Endothelial cell of umbilical vein (primary cell): Measurements from ENCODE around the gene ENTREP1. TPM values are rescaled to one million over a fixed set of nuclear protein-coding genes. Genes with fewer than 3 reads are reported as not detected.

Source experiments
- BruUV-seq: library from RNA; stranded (reverse); fragments of 400-500 nt; replicated peaks from 2 replicates; lab custom pipeline; 2021; lab: Mats Ljungman, UMichigan
- CTCF ChIA-PET: fragments of 300-600, 350-600 bp; sonication (Branson Sonifier 250); formaldehyde crosslinking; loops from one replicate; lab custom pipeline; 2021; ENCODE audit warnings: antibody characterized with exemption, inconsistent platforms; lab: Charles Lee
- POLR2A ChIA-PET: fragments of 300-600, 350-600 bp; sonication (Branson Sonifier 250); formaldehyde crosslinking; loops from one replicate; lab custom pipeline; 2021; ENCODE audit warnings: antibody characterized with exemption, inconsistent platforms; lab: Charles Lee
- DNase-seq: peaks from one replicate; pipeline ENCODE4 v3.0.0-alpha.2; 2011; ENCODE audit warnings: low read depth, low spot score
- FAIRE-seq: peaks from 2 replicates; lab custom pipeline; 2011; peaks lifted over from hg19 to GRCh38; lab: Jason Lieb, UNC
- H2AFZ ChIP-seq: 2 replicates; pipeline ENCODE4 v1.6.0; 2012; ENCODE audit warnings: low read depth, low read length, control low read depth, inconsistent platforms
- H3K27ac ChIP-seq: 2 replicates; pipeline ENCODE4 v1.5.1; 2011; ENCODE audit warnings: low read depth, mild to moderate bottlenecking, control low read depth, low read length, moderate library complexity; ENCODE audit not compliant: insufficient read depth
- H3K27me3 ChIP-seq, 2 experiments: 2 replicates each; pipeline versions ENCODE4 v1.6.0 to v1.6.1; 2011; ENCODE audit warnings: low read length in 2 of 2, mixed read lengths in 1 of 2; ENCODE audit not compliant: control insufficient read depth in 2 of 2, insufficient read depth in 2 of 2
- H3K36me3 ChIP-seq, 2 experiments: 2 replicates in 1 of 2; 3 replicates in 1 of 2; pipeline ENCODE4 v1.5.1; 2011; ENCODE audit warnings: low read length in 2 of 2, mild to moderate bottlenecking in 1 of 2, moderate library complexity in 1 of 2; ENCODE audit not compliant: control insufficient read depth in 2 of 2, insufficient read depth in 2 of 2; ENCODE audit errors: extremely low read depth in 1 of 2
- H3K4me1 ChIP-seq: 3 replicates; pipeline ENCODE4 v1.5.1; 2011; ENCODE audit warnings: mild to moderate bottlenecking, low read length; ENCODE audit not compliant: control insufficient read depth, insufficient read depth; ENCODE audit errors: extremely low read depth
- H3K4me2 ChIP-seq: 2 replicates; pipeline ENCODE4 v1.6.1; 2011; ENCODE audit warnings: low read length, control low read depth, mixed read lengths; ENCODE audit not compliant: insufficient read depth
- H3K4me3 ChIP-seq, 3 experiments: fragments of 200-600 bp in 1 of 3; sonication (generic), shearing (Covaris generic) in 1 of 3; replicated peaks in 1 of 3; 2 replicates each; pipeline ENCODE4 v1.5.1; 2011 to 2016; ENCODE audit warnings: control low read depth in 3 of 3, low read length in 3 of 3, mild to moderate bottlenecking in 2 of 3, inconsistent platforms in 1 of 3, low read depth in 1 of 3, moderate library complexity in 1 of 3; ENCODE audit not compliant: insufficient read depth in 1 of 3
- H3K79me2 ChIP-seq: 2 replicates; pipeline ENCODE4 v1.6.0; 2012; ENCODE audit warnings: low read length, inconsistent platforms; ENCODE audit not compliant: control insufficient read depth, insufficient read depth
- H3K9ac ChIP-seq: replicated peaks from 2 replicates; pipeline ENCODE3; 2011; ENCODE audit warnings: low read length, control low read depth; ENCODE audit not compliant: insufficient read depth; ENCODE audit errors: extremely low read depth
- H3K9me1 ChIP-seq: replicated peaks from 3 replicates; pipeline ENCODE4 v1.6.0; 2011; ENCODE audit warnings: mild to moderate bottlenecking, low read length; ENCODE audit not compliant: control insufficient read depth, insufficient read depth; ENCODE audit errors: extremely low read depth
- H3K9me3 ChIP-seq: replicated peaks from 2 replicates; pipeline ENCODE4 v1.5.1; 2012; ENCODE audit warnings: low read length, inconsistent platforms; ENCODE audit not compliant: control insufficient read depth, insufficient read depth
- H4K20me1 ChIP-seq: replicated peaks from 2 replicates; pipeline ENCODE3; 2011; ENCODE audit warnings: mild to moderate bottlenecking, low read length; ENCODE audit not compliant: control insufficient read depth, insufficient read depth; ENCODE audit errors: extremely low read depth
- CTCF ChIP-seq, 2 donors: IDR thresholded peaks; 1 replicate in 1 of 2; 2 replicates in 1 of 2; pipeline ENCODE4 v1.5.1; 2011; ENCODE audit warnings: low read length in 2 of 2, mild to moderate bottlenecking in 2 of 2, moderate library complexity in 2 of 2, control low read depth in 1 of 2, inconsistent platforms in 1 of 2, low read depth in 1 of 2; ENCODE audit not compliant: insufficient read depth in 1 of 2; ENCODE audit errors: extremely low read depth in 1 of 2
- EZH2 ChIP-seq: IDR thresholded peaks from 2 replicates; pipeline ENCODE4 v1.6.1; 2012; ENCODE audit warnings: borderline replicate concordance, low read depth, mild to moderate bottlenecking, moderate library complexity, low read length, inconsistent platforms; ENCODE audit not compliant: severe bottlenecking
- FOS ChIP-seq: IDR thresholded peaks from 2 replicates; pipeline ENCODE4 v1.6.1; 2011; ENCODE audit warnings: mild to moderate bottlenecking, low read length, moderate library complexity, borderline replicate concordance; ENCODE audit not compliant: insufficient read depth
- GATA2 ChIP-seq: IDR thresholded peaks from 2 replicates; pipeline ENCODE4 v1.7.0; 2011; ENCODE audit warnings: low read depth, mild to moderate bottlenecking, moderate library complexity, mixed read lengths, low read length; ENCODE audit not compliant: insufficient read length, insufficient read depth
- JUN ChIP-seq: IDR thresholded peaks from 2 replicates; pipeline ENCODE4 v1.6.1; 2011; ENCODE audit warnings: borderline replicate concordance, low read depth; ENCODE audit not compliant: insufficient read length, insufficient read depth
- MAX ChIP-seq: IDR thresholded peaks from 2 replicates; pipeline ENCODE4 v1.6.1; 2011; ENCODE audit not compliant: insufficient read depth, insufficient read length
- MYC ChIP-seq: IDR thresholded peaks from one replicate; pipeline ENCODE4 v1.6.1; 2011; ENCODE audit warnings: mild to moderate bottlenecking, low read depth, low read length
- POLR2A ChIP-seq: IDR thresholded peaks from 2 replicates; pipeline ENCODE4 v1.6.1; 2012; ENCODE audit warnings: low read depth, mild to moderate bottlenecking, control low read depth, low read length
- POLR2AphosphoS5 ChIP-seq: IDR thresholded peaks from 2 replicates; pipeline ENCODE4 v1.6.1; 2012; ENCODE audit warnings: low read depth, mild to moderate bottlenecking, control low read depth, low read length, moderate library complexity; ENCODE audit not compliant: insufficient read depth
- dilution Hi-C: fragments of 300-500 bp; cut with MboI; formaldehyde crosslinking; loops from one replicate; pipeline ENCODE4 v1.15.0; 2019; ENCODE audit warnings: low sequenced_read_pairs; ENCODE audit not compliant: extremely low pct_ligation_motif_present
- intact Hi-C: fragments of 100-400 bp; cut with micrococcal nuclease; formaldehyde crosslinking; loops from one replicate; pipeline ENCODE4 v1.10.0; 2022
- polyA plus RNA-seq, 4 experiments: library from polyadenylated mRNA; depleted of rRNA in 3 of 4; stranded (reverse) in 3 of 4; unstranded in 1 of 4; fragments of >200 nt; gene quantifications; 2 replicates each; pipeline versions ENCODE4 v1.2.1 to v1.2.3, GENCODE V29; 2011 to 2012; ENCODE audit warnings: missing spikeins in 1 of 4
- total RNA-seq: library from RNA; stranded (reverse); gene quantifications from 2 replicates; pipeline ENCODE4 v1.2.3, GENCODE V29; 2021

ENTREP1 gene
- total and polyA plus RNA-seq, 2 donors (not counting 3 experiments of a cell fraction or from before 2014, with no cell fraction given), result 7.1 to 13.5 TPM

- FAIRE-seq, result no peak
- H3K4me2 ChIP-seq, result no peak overlapping the region
Measured at GRCh38 chr9:69331444-69331843, 6.4 kb downstream of the ENTREP1 start.

More at GRCh38 chr9:69331444-69331843, 6.4 kb downstream of the ENTREP1 start:
- no peaks in the 10 kb centered on the region for H3K36me3 ChIP-seq
- no peaks in the 10 kb centered on the region for H3K79me2 ChIP-seq
- no peaks in the 10 kb centered on the region for H3K9me3 ChIP-seq
- ChIA-PET CTCF (interaction anchor here (1.0 kb wide), 2 partner anchors 10 to 12 kb away, joined by 3 read pairs; no protein-coding TSS in a partner anchor), POLR2A (no interaction called here)
- no peaks in the 10 kb centered on the region for H4K20me1 ChIP-seq
- TF ChIP-seq EZH2 (no peak), GATA2 (no peak), JUN (no peak), POLR2A (no peak), POLR2AphosphoS5 (no peak), MYC (no peak), CTCF (IDR thresholded peaks at IDR 0.05; ENCODE audit: extremely low read depth in 1 of 2, insufficient read depth in 1 of 2, low read depth in 1 of 2, low read length in 2 of 2) (no peak), FOS (no peak), MAX (no peak)
- no peak overlapping the region for H3K4me3 ChIP-seq
- no peak overlapping the region for H2AFZ ChIP-seq
- dilution Hi-C loops, result no loop called here
- H3K27me3 ChIP-seq, result peaks cover 0 to 2% of the 10 kb centered on the region in 2 experiments
- intact Hi-C loops, result no loop called here
- H3K4me1 ChIP-seq, result no peaks in the 10 kb centered on the region
- DNase-seq, result no peak
- BruUV-seq, result no TSS peak
- no peak overlapping the region for H3K9ac ChIP-seq
- H3K9me1 ChIP-seq, result no peaks in the 10 kb centered on the region
- H3K27ac ChIP-seq, result no peak overlapping the region
